Upper lobe of left lung (tissue), 6 donors: ENCODE data around the gene ACOXL. TPM values are rescaled to one million over a fixed set of nuclear protein-coding genes. Genes with fewer than 3 reads are reported as not detected.

Experiments
- ATAC-seq, 2 donors: fragments of 200-7000 bp; cut with Tn5 transposase; one replicate each; pipeline ENCODE4 v1.9.1; 2022; ENCODE audit warnings: mild to moderate bottlenecking in 2 of 2, moderate library complexity in 2 of 2; ENCODE audit not compliant: low FRiP score in 2 of 2
- DNase-seq, 2 donors: peaks; one replicate each; pipeline ENCODE4 v3.0.0-alpha.2; 2019 to 2020
- H3K27ac ChIP-seq, 4 donors: fragments of 200-600 bp; sonication (generic); one replicate each; pipeline ENCODE4 v1.5.1; 2016 to 2019
- H3K27me3 ChIP-seq, 4 donors: fragments of 200-600 bp; sonication (generic); one replicate each; pipeline ENCODE4 v1.5.1; 2017 to 2019
- H3K36me3 ChIP-seq, 4 donors: fragments of 200-600 bp; sonication (generic); one replicate each; pipeline ENCODE4 v1.5.1; 2016 to 2019
- H3K4me1 ChIP-seq, 4 donors: fragments of 200-600 bp; sonication (generic); one replicate each; pipeline ENCODE4 v1.5.1; 2018 to 2019
- H3K4me3 ChIP-seq, 4 donors: fragments of 200-600 bp; sonication (generic); one replicate each; pipeline ENCODE4 v1.5.1; 2017 to 2019; ENCODE audit warnings: mild to moderate bottlenecking in 2 of 4, moderate library complexity in 1 of 4
- H3K9me3 ChIP-seq, 4 donors: fragments of 200-600 bp; sonication (generic); one replicate each; pipeline ENCODE4 v1.5.1; 2018 to 2019
- EP300 ChIP-seq, 4 donors: sonication (generic); formaldehyde crosslinking; IDR thresholded peaks; one replicate each; pipeline ENCODE4 v1.5.1; 2017; ENCODE audit warnings: antibody characterized with exemption in 4 of 4, control low read depth in 2 of 4
- POLR2A ChIP-seq, 4 donors: fragments of 450-650 bp; IDR thresholded peaks; one replicate each; pipeline ENCODE4 v1.5.1; 2016 to 2017; ENCODE audit warnings: antibody characterized with exemption in 4 of 4, mild to moderate bottlenecking in 2 of 4
- POLR2AphosphoS5 ChIP-seq, 2 donors: sonication (generic); formaldehyde crosslinking; IDR thresholded peaks; one replicate each; pipeline ENCODE4 v1.5.1; 2017; ENCODE audit warnings: antibody characterized with exemption in 2 of 2
- WGBS, 2 donors: methylation state at CpG; one replicate each; pipeline ENCODE4 v1.1.5; 2017 to 2018; 5-methylcytosine and 5-hydroxymethylcytosine counted together
- total RNA-seq, 6 donors: library from RNA; depleted of rRNA in 4 of 6; stranded (reverse); fragments of >200 nt in 4 of 6; gene quantifications; one replicate each; pipeline versions ENCODE4 v1.1.0 to v1.2.1, GENCODE V29; 2016 to 2021
- TF ChIP-seq, protein P1 (sequence below), 6 experiments: fragments of 450-650 bp in 4 of 6; fragments of 200-600 bp in 2 of 6; sonication (generic) in 2 of 6; IDR thresholded peaks; one replicate each; pipeline ENCODE4 v1.5.1; 2016 to 2019; ENCODE audit warnings: antibody characterized with exemption in 6 of 6
- donor health status: DM: no; HTN: no; CAD: no; lungs with moderate emphysema.
- donor health status: DM: no; HTN: yes; CAD: no; lungs with severe emphysema.

Gene ACOXL
- total RNA-seq, 6 donors from 2014 or later: 30.2 to 128 (median 38.0) TPM

DNA sequence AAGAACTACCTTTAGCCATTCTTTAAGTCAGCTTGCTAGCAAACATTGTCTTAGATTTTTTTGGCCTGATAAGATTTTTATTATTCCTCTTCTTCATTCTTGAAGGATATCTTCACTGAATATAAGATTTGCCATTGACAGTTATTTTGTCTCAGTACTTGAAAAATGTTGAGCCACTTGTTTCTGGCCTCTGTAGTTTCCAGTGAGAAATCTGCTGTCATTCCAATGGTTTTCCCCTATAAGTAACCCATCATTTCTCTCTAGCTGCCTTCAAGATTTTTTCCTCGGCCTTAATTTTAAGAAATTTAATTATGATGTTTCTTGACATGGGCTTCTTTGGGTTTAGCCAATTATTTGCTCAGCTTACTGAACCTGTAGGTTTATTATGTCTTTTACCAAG, 32.6 kb downstream of the ACOXL start:
- Histone ChIP-seq H3K4me1 (no peaks in the 10 kb centered on the region), H3K36me3 (no peaks in the 10 kb centered on the region), H3K9me3 (no peaks in the 10 kb centered on the region), H3K27me3 (no peaks in the 10 kb centered on the region), H3K4me3 (no peak overlapping the region), H3K27ac (no peak overlapping the region)
- no peak for ATAC-seq
- 89 to 97% methylated on average over 1 of the region's 1 CpG for WGBS, 2 donors
- DNase-seq: no peak
- TF ChIP-seq POLR2A (IDR thresholded peaks at IDR 0.05) (no peak), POLR2AphosphoS5 (IDR thresholded peaks at IDR 0.05) (no peak), EP300 (IDR thresholded peaks at IDR 0.05) (no peak)
- TF ChIP-seq, protein P1, sequence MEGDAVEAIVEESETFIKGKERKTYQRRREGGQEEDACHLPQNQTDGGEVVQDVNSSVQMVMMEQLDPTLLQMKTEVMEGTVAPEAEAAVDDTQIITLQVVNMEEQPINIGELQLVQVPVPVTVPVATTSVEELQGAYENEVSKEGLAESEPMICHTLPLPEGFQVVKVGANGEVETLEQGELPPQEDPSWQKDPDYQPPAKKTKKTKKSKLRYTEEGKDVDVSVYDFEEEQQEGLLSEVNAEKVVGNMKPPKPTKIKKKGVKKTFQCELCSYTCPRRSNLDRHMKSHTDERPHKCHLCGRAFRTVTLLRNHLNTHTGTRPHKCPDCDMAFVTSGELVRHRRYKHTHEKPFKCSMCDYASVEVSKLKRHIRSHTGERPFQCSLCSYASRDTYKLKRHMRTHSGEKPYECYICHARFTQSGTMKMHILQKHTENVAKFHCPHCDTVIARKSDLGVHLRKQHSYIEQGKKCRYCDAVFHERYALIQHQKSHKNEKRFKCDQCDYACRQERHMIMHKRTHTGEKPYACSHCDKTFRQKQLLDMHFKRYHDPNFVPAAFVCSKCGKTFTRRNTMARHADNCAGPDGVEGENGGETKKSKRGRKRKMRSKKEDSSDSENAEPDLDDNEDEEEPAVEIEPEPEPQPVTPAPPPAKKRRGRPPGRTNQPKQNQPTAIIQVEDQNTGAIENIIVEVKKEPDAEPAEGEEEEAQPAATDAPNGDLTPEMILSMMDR (IDR thresholded peaks at IDR 0.05): no peak

DNA sequence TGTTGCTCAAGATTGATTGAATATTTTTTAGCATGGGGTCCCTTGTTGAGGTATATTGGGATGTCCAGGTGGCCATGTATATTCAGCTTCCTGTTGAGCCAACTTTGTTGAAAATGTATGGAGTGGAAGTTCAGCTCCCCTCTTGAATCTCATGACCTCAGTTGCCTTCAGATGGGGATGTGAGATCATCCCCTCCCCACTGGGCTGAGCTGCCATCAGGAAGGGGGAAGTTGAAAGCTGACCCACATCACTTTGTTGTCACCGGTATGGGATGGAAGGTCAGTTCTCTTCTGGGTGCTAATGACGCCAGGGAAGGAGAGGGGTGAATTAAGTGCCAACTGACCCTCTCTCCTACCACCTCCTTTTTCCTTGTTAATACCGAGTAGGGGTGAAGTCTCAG, 33.9 kb downstream of the ACOXL start:
- no peak for ATAC-seq
- Histone ChIP-seq H3K27ac (no peak overlapping the region), H3K9me3 (no peaks in the 10 kb centered on the region), H3K36me3 (no peaks in the 10 kb centered on the region), H3K27me3 (no peaks in the 10 kb centered on the region), H3K4me1 (peaks cover 0 to 4% (median 0%) of the 10 kb centered on the region in 4 donors), H3K4me3 (no peak overlapping the region)
- no peak for TF ChIP-seq POLR2A (IDR thresholded peaks at IDR 0.05)
- TF ChIP-seq POLR2AphosphoS5 (IDR thresholded peaks at IDR 0.05): no peak
- TF ChIP-seq EP300 (IDR thresholded peaks at IDR 0.05): no peak
- TF ChIP-seq, protein P1 (IDR thresholded peaks at IDR 0.05): no peak
- 65 to 73% methylated on average over 3 of the region's 3 CpGs for WGBS, 2 donors
- DNase-seq: no peak

DNA sequence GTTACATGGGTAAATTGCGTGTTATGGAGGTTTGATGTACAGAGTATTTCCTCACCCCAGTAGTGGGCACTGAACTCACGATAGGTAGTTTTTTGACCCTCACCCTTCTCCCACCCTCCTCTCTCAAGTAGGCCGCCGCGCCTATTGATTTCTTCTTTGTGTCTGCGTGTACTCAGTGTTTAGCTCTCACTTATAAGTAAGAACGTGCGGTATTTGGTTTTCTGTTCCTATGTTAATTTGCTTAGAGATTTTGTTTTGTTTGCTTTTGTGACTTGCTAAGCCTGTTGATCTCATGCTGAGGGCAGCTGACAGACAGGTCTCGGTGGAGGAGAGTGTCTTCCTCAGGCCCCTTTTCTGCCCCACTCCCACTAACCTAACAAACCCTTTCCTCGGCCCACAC, 36.2 kb downstream of the ACOXL start:
- ATAC-seq (no peak), DNase-seq (no peak)
- no peaks in the 10 kb centered on the region for H3K36me3 ChIP-seq
- H3K9me3 ChIP-seq: no peaks in the 10 kb centered on the region
- no peak overlapping the region for H3K27ac ChIP-seq
- H3K4me3 ChIP-seq: no peak overlapping the region
- H3K4me1 ChIP-seq: peaks cover 0 to 12% (median 2%) of the 10 kb centered on the region in 4 donors
- no peak for TF ChIP-seq EP300 (IDR thresholded peaks at IDR 0.05)
- no peak for TF ChIP-seq POLR2A (IDR thresholded peaks at IDR 0.05)
- TF ChIP-seq POLR2AphosphoS5 (IDR thresholded peaks at IDR 0.05): no peak
- TF ChIP-seq, protein P1 (IDR thresholded peaks at IDR 0.05): no peak
- 69 to 79% methylated on average over 10 of the region's 10 CpGs for WGBS, 2 donors
- no peaks in the 10 kb centered on the region for H3K27me3 ChIP-seq

DNA sequence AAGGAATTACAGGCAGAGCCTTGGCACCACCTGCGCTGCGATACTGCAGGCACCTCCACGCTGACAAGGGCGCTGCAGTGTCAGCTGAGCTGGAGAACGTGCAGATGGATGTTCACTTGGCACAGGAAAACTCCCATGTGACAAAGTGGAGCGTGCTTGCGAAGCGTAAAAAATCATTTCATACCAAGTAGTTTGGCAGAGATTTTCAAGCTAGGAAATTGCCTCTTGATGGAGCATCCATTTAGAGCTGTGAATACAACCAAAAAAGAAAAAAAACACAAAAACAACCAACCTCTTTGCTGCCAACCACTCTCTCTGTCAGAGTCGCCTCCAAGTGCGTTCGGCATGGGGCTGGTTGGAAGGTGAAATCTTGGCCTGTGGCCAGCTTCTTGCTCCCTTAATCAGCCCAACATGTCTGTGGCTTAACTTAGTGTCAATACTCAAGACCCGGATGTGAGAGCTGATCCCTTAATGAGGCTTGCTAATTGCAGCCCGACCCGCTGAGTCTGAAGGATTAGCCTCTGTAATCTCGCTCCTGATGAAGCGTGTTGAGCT, 38.1 kb downstream of the ACOXL start:
- DNase-seq (no peak), ATAC-seq (peak in 1 of 2 donors; percentile 9)
- H3K4me1 ChIP-seq: peaks cover 0 to 13% (median 2%) of the 10 kb centered on the region in 4 donors
- no peaks in the 10 kb centered on the region for H3K27me3 ChIP-seq
- no peak overlapping the region for H3K27ac ChIP-seq
- H3K4me3 ChIP-seq: no peak overlapping the region
- TF ChIP-seq, protein P1 (IDR thresholded peaks at IDR 0.05): no peak
- TF ChIP-seq POLR2A (IDR thresholded peaks at IDR 0.05) (no peak), EP300 (IDR thresholded peaks at IDR 0.05) (no peak), POLR2AphosphoS5 (IDR thresholded peaks at IDR 0.05) (no peak)
- H3K9me3 ChIP-seq: no peaks in the 10 kb centered on the region
- WGBS, 2 donors: 70 to 73% methylated on average over 14 to 16 of the region's 16 CpGs
- H3K36me3 ChIP-seq: no peaks in the 10 kb centered on the region

DNA sequence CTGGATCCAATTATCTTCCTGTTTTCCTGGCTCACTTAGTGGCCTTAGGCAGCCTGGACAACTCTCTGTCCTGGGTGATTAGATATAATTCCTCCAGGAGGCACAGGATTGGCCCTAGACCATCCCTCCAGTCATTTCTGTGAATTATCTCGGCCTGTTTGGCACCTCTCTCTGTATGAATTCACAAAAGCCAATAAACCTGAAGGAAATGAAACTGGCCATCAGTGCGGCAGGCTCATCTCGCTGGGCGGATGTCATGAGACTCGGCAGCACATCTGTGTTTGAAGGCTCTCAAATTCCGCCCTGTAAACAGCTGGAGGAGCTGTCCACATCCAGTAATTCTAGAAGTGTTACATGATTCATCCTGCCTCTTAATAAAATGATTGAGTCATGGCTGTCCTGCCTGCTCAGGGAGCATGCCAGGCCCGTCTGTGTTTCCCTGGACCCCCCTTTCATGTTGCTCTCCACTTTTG, 38.6 kb downstream of the ACOXL start:
- Histone ChIP-seq H3K36me3 (no peaks in the 10 kb centered on the region), H3K27ac (no peak overlapping the region), H3K4me3 (no peak overlapping the region), H3K9me3 (no peaks in the 10 kb centered on the region), H3K27me3 (no peaks in the 10 kb centered on the region), H3K4me1 (peaks cover 0 to 13% (median 2%) of the 10 kb centered on the region in 4 donors)
- DNase-seq: no peak
- TF ChIP-seq POLR2AphosphoS5 (IDR thresholded peaks at IDR 0.05) (no peak), POLR2A (IDR thresholded peaks at IDR 0.05) (no peak), EP300 (IDR thresholded peaks at IDR 0.05) (no peak)
- TF ChIP-seq, protein P1 (IDR thresholded peaks at IDR 0.05): no peak
- ATAC-seq: peak in 1 of 2 donors; percentile 87
- WGBS, 2 donors: 50 to 67% methylated on average over 6 to 7 of the region's 7 CpGs
